AG08395 (cell line): ENCODE measurements around the gene SIMC1.

Experiments used
- DNase-seq: peaks from one replicate; pipeline ENCODE4 v3.0.0; 2012; ENCODE audit warnings: mixed read lengths, low spot score

The SIMC1 gene

GRCh38 chr5:176389135-176390123 is 151.2 kb downstream of the SIMC1 start:
- no peak for DNase-seq

GRCh38 chr5:176391479-176391878 is 153.3 kb downstream of the SIMC1 start:
- no peak for DNase-seq

GRCh38 chr5:176391999-176392398 is 153.8 kb downstream of the SIMC1 start:
- DNase-seq: no peak

GRCh38 chr5:176392526-176392925 is 154.3 kb downstream of the SIMC1 start:
- DNase-seq: no peak

GRCh38 chr5:176394096-176394495 is 155.9 kb downstream of the SIMC1 start:
- DNase-seq: no peak

- DNase-seq: no peak
Measured at GRCh38 chr5:176394881-176395675, 156.9 kb downstream of the SIMC1 start.
